Vagina (tissue), 2 donors: ENCODE results near the gene MS4A10.

Experiments used
- POLR2A ChIP-seq, 2 donors: fragments of 450-650 bp; IDR thresholded peaks; one replicate each; pipeline ENCODE4 v1.6.1; 2017; ENCODE audit warnings: antibody characterized with exemption in 2 of 2, mild to moderate bottlenecking in 2 of 2, moderate library complexity in 2 of 2
- TF ChIP-seq, protein P1 (sequence below), 3 experiments: fragments of 450-650 bp in 2 of 3; fragments of 200-600 bp in 1 of 3; sonication (generic) in 1 of 3; IDR thresholded peaks; one replicate each; pipeline ENCODE4 v1.5.1; 2017 to 2019; ENCODE audit warnings: antibody characterized with exemption in 3 of 3, mild to moderate bottlenecking in 2 of 3, moderate library complexity in 2 of 3

DNA sequence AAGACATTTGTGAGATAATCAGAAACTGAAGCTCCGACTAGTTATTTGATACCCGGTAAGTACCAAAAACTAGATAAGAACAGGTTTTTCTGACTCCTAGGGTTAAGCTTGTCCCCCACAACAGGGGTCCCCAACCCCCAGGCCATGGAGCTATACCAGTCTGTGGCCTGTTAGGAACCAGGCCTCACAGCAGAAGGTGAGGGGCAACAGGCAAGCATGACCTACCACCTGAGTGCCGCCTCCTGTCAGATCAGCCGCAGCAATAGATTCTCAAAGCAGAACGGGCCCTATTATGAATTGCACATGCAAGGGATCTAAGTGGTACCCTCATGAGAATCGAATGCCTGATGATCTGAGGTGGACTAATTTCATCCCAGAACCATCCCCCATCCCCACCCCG, 1.2 kb upstream of the MS4A10 start:
- no peak for TF ChIP-seq POLR2A (IDR thresholded peaks at IDR 0.05)
- TF ChIP-seq, protein P1, sequence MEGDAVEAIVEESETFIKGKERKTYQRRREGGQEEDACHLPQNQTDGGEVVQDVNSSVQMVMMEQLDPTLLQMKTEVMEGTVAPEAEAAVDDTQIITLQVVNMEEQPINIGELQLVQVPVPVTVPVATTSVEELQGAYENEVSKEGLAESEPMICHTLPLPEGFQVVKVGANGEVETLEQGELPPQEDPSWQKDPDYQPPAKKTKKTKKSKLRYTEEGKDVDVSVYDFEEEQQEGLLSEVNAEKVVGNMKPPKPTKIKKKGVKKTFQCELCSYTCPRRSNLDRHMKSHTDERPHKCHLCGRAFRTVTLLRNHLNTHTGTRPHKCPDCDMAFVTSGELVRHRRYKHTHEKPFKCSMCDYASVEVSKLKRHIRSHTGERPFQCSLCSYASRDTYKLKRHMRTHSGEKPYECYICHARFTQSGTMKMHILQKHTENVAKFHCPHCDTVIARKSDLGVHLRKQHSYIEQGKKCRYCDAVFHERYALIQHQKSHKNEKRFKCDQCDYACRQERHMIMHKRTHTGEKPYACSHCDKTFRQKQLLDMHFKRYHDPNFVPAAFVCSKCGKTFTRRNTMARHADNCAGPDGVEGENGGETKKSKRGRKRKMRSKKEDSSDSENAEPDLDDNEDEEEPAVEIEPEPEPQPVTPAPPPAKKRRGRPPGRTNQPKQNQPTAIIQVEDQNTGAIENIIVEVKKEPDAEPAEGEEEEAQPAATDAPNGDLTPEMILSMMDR (IDR thresholded peaks at IDR 0.05): no peak
